Chondrocyte (in vitro differentiated cells): ENCODE results near the gene CYP2A7. TPM values are rescaled to one million over a fixed set of nuclear protein-coding genes. Genes with fewer than 3 reads are reported as not detected.
"Not testable (repeated sequence)": the region's sequence is repeated elsewhere in the genome, so short reads cannot be mapped to it uniquely, and the experiment has no call there.

Experiments
- DNase-seq: peaks from one replicate; pipeline ENCODE4 v3.0.0; 2021; ENCODE audit warnings: mixed read lengths, low spot score
- H3K27ac Mint-ChIP-seq: one replicate; pipeline ENCODE4 v1.8.0; 2021; ENCODE audit warnings: mild to moderate bottlenecking, moderate library complexity, mixed read lengths; ENCODE audit not compliant: unreplicated experiment
- H3K27me3 Mint-ChIP-seq: 2 replicates; pipeline ENCODE4 v1.8.0; 2021; ENCODE audit warnings: low read depth, mixed read lengths
- H3K36me3 Mint-ChIP-seq: 2 replicates; pipeline ENCODE4 v1.8.0; 2021; ENCODE audit warnings: low read depth, mixed read lengths
- H3K4me1 Mint-ChIP-seq: 2 replicates; pipeline ENCODE4 v1.8.0; 2021; ENCODE audit warnings: low read depth, mild to moderate bottlenecking, mixed read lengths
- H3K4me3 Mint-ChIP-seq: one replicate; pipeline ENCODE4 v1.8.0; 2021; ENCODE audit warnings: mild to moderate bottlenecking, moderate library complexity, mixed read lengths; ENCODE audit not compliant: unreplicated experiment
- H3K9me3 Mint-ChIP-seq: 2 replicates; pipeline ENCODE4 v1.8.0; 2021; ENCODE audit warnings: low read depth, mixed read lengths
- total RNA-seq: library from RNA; stranded (reverse); gene quantifications from 3 replicates; pipeline ENCODE4 v1.2.1, GENCODE V29; 2021
- TF ChIP-seq, protein P1 (sequence below): fragments of 200-600 bp; sonication (generic); IDR thresholded peaks from 2 replicates; pipeline ENCODE4 v1.5.0; 2021; ENCODE audit warnings: antibody characterized with exemption, mild to moderate bottlenecking, moderate library complexity

CYP2A7 gene
- total RNA-seq, 1 donor from 2014 or later: not detected

DNA sequence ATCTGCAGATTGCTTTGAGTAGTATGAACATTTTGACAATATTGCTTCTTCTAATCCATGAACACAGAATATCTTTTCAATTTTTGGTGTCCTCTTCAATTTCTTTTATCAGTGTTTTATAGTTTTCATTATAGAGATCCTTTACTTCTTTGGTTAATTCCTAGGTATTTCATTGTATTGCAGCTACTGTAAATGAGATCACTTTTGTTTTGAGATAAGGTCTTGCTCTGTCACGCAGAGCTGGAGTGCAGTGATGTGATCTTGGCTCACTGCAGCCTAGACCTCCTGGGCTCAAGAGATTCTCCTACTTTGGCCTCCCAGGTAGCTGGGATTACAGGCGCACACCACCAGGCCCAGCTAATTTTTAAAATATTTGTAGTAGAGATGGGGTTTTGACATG is 9.8 kb downstream of the CYP2A7 start:
- Mint-ChIP-seq H3K9me3 (peaks cover 10% of the 10 kb centered on the region), H3K36me3 (peaks cover 2% of the 10 kb centered on the region), H3K4me3 (no peak overlapping the region), H3K27ac (no peak overlapping the region), H3K27me3 (peaks cover 36% of the 10 kb centered on the region), H3K4me1 (no peaks in the 10 kb centered on the region)
- TF ChIP-seq, protein P1, sequence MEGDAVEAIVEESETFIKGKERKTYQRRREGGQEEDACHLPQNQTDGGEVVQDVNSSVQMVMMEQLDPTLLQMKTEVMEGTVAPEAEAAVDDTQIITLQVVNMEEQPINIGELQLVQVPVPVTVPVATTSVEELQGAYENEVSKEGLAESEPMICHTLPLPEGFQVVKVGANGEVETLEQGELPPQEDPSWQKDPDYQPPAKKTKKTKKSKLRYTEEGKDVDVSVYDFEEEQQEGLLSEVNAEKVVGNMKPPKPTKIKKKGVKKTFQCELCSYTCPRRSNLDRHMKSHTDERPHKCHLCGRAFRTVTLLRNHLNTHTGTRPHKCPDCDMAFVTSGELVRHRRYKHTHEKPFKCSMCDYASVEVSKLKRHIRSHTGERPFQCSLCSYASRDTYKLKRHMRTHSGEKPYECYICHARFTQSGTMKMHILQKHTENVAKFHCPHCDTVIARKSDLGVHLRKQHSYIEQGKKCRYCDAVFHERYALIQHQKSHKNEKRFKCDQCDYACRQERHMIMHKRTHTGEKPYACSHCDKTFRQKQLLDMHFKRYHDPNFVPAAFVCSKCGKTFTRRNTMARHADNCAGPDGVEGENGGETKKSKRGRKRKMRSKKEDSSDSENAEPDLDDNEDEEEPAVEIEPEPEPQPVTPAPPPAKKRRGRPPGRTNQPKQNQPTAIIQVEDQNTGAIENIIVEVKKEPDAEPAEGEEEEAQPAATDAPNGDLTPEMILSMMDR: no peak
- DNase-seq: no peak

- H3K27me3 Mint-ChIP-seq: peaks cover 23% of the 10 kb centered on the region
- no peak overlapping the region for H3K27ac Mint-ChIP-seq
- H3K36me3 Mint-ChIP-seq: peaks cover 2% of the 10 kb centered on the region
- no peak overlapping the region for H3K4me3 Mint-ChIP-seq
- H3K9me3 Mint-ChIP-seq: peaks cover 8% of the 10 kb centered on the region
- no peaks in the 10 kb centered on the region for H3K4me1 Mint-ChIP-seq
- no peak for DNase-seq
- TF ChIP-seq, protein P1: no peak
Observed at GRCh38 chr19:40867701-40868100, 14.3 kb downstream of the CYP2A7 start.

DNA sequence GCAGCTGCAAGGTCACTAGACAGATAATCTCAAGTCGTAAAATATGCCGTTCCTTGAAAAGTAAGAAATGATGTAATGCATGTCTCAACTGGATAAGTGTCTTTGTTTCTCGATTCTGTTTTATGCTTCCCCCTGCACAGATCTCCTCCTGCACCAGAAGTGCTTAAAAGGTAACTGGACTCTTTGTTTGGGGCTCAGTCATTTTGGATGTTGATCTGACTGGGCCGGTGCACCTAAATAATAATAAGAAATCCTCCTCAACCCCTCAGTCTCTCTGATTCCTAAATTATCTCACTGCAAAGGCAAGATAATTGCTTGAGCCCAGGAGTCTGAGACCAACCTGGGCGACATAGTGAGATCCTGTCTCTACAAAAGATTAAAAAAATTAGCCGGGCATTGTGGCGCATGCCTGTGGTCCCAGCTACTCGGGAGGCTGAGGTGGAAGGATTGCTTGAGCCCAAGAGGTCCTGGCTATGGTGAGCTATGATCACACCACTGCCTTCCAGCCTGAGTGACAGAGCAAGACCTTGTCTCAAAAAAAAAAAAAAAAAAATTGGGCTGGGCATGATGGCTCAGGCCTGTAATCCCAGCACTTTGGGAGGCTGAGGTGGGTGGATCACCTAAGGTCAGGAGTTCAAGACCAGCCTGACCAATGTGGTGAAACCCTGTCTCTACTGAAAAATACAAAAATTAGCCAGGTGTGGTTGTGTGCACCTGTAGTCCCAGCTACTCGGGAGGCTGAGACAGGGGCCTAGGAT is 17.1 kb downstream of the CYP2A7 start:
- peaks cover 10% of the 10 kb centered on the region for H3K27me3 Mint-ChIP-seq
- H3K36me3 Mint-ChIP-seq, H3K4me3 Mint-ChIP-seq, H3K9me3 Mint-ChIP-seq, H3K4me1 Mint-ChIP-seq, H3K27ac Mint-ChIP-seq, DNase-seq: not testable (repeated sequence)

DNA sequence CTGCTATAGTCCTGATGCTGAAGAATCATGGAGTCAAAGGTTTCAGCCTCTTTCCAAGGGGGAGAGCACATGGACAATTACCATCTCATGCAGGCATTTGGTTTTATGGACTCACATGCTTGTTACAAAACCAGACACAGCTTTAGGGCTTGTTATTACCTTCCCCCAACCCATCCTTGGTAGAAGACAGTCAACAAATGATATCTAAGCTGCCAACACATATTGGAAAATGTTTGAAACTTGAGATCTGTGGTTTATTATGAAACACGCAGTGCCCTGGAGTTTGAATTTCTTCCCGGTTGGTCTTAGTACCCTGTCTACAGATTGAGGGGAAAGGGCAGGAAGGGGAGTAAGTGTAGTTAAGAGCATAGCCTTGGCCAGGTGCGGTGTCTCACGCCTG is 19.2 kb downstream of the CYP2A7 start:
- Mint-ChIP-seq H3K27ac (no peak overlapping the region), H3K4me1 (no peaks in the 10 kb centered on the region), H3K4me3 (no peak overlapping the region), H3K9me3 (no peaks in the 10 kb centered on the region), H3K36me3 (peaks cover 1% of the 10 kb centered on the region), H3K27me3 (peaks cover 8% of the 10 kb centered on the region)
- no peak for DNase-seq
- TF ChIP-seq, protein P1: no peak

DNA sequence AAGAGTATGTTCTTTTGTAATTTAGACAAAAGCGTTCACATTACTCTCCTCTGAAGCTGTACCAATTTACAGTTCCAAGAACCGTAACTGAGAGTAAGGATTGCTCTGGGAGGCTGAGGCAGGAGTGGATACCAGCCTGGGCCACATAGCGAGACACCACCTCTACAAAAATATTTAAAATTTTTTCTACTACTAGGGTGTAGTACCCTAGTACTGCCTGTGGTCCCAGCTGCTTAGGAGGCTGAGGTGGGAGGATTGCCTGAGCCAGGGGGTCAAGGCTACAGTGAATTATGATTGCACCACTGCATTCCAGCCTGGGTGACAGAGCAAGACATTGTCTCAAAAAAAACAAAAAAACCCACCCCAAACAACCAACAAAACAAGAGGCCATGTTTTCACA is 19.7 kb downstream of the CYP2A7 start:
- DNase-seq: no peak
- H3K4me3 Mint-ChIP-seq: no peak overlapping the region
- TF ChIP-seq, protein P1: no peak
- peaks cover 1% of the 10 kb centered on the region for H3K36me3 Mint-ChIP-seq
- no peaks in the 10 kb centered on the region for H3K9me3 Mint-ChIP-seq
- H3K27ac Mint-ChIP-seq: no peak overlapping the region
- no peaks in the 10 kb centered on the region for H3K4me1 Mint-ChIP-seq
- peaks cover 8% of the 10 kb centered on the region for H3K27me3 Mint-ChIP-seq

DNA sequence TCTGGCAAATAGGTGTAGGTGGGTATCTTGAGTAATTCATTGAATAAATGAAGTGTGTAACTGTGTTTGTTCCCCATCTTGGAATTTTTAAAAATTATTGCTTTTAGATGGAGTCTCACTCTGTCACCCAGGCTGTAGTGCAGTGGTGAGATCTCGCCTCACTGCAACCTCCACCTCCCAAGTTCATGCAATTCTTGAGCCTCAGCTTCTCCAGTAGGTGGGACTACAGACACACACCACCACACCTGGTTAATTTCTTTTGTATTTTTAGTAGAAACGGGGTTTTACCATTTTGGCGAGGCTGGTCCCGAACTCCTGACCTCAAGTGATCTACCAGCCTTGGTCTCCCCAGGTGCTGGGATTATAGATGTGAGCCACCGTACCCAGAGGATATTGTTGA is 23.9 kb downstream of the CYP2A7 start:
- TF ChIP-seq, protein P1: no peak
- no peaks in the 10 kb centered on the region for H3K27me3 Mint-ChIP-seq
- no peak for DNase-seq
- H3K36me3 Mint-ChIP-seq: peaks cover 1% of the 10 kb centered on the region
- H3K4me1 Mint-ChIP-seq: peaks cover 4% of the 10 kb centered on the region
- H3K27ac Mint-ChIP-seq: no peak overlapping the region
- H3K9me3 Mint-ChIP-seq: peaks cover 2% of the 10 kb centered on the region
- H3K4me3 Mint-ChIP-seq: no peak overlapping the region

GRCh38 chr19:40852467-40853152 is 29.4 kb downstream of the CYP2A7 start:
- H3K36me3 Mint-ChIP-seq, DNase-seq, H3K4me3 Mint-ChIP-seq, H3K27ac Mint-ChIP-seq, H3K4me1 Mint-ChIP-seq, H3K9me3 Mint-ChIP-seq: not testable (repeated sequence)
- H3K27me3 Mint-ChIP-seq: peaks cover 32% of the 10 kb centered on the region

GRCh38 chr19:40850277-40850676 is 31.8 kb downstream of the CYP2A7 start, which contains the start of gene CYP2A6:
TSS of gene CYP2A6 (minus strand) at chr19:40850447. CDS start at chr19:40850426, 21 bp downstream.
- not testable (repeated sequence) for H3K9me3 Mint-ChIP-seq, H3K36me3 Mint-ChIP-seq

More at GRCh38 chr19:40850277-40850676, 31.8 kb downstream of the CYP2A7 start, which contains the start of gene CYP2A6:
- H3K27me3 Mint-ChIP-seq: peaks cover 46% of the 10 kb centered on the region
- H3K4me3 Mint-ChIP-seq, H3K27ac Mint-ChIP-seq, DNase-seq, H3K4me1 Mint-ChIP-seq: not testable (repeated sequence)
